Transverse colon (tissue), 4 donors: Measurements from ENCODE around the gene FAM110D. TPM values are rescaled to one million over a fixed set of nuclear protein-coding genes. Genes with fewer than 3 reads are reported as not detected.

ENCODE experiments used
- DNase-seq: peaks from one replicate; pipeline ENCODE4 v3.0.0-alpha.2; 2019
- H3K27ac ChIP-seq, 4 donors: fragments of 200-600 bp; sonication (generic); 2 replicates each; pipeline ENCODE4 v1.5.1; 2016 to 2018; ENCODE audit warnings: inconsistent platforms in 4 of 4
- H3K27me3 ChIP-seq: fragments of 200-600 bp; sonication (generic); 2 replicates; pipeline ENCODE4 v1.5.1; 2017; ENCODE audit warnings: inconsistent platforms
- H3K36me3 ChIP-seq, 4 donors: fragments of 200-600 bp; sonication (generic); 2 replicates each; pipeline ENCODE4 v1.5.1; 2017 to 2019; ENCODE audit warnings: inconsistent platforms in 4 of 4
- H3K4me1 ChIP-seq, 4 donors: fragments of 200-600 bp; sonication (generic); 2 replicates each; pipeline ENCODE4 v1.5.1; 2017 to 2020; ENCODE audit warnings: inconsistent platforms in 4 of 4
- H3K4me3 ChIP-seq, 4 donors: fragments of 200-600 bp; sonication (generic); 1 replicate in 1 of 4; 2 replicates in 3 of 4; pipeline versions ENCODE4 v1.5.1 to v1.6.1; 2017 to 2019; ENCODE audit warnings: inconsistent platforms in 4 of 4
- H3K9me3 ChIP-seq, 2 donors: fragments of 200-600 bp; sonication (generic); 2 replicates each; pipeline ENCODE4 v1.5.1; 2017 to 2019; ENCODE audit warnings: inconsistent platforms in 2 of 2
- CTCF ChIP-seq, 5 experiments: fragments of 200-600 bp in 3 of 5; fragments of 450-650 bp in 2 of 5; sonication (generic) in 3 of 5; IDR thresholded peaks; 1 replicate in 2 of 5; 2 replicates in 3 of 5; pipeline ENCODE4 v1.5.1; 2016 to 2017; ENCODE audit warnings: antibody characterized with exemption in 5 of 5, inconsistent platforms in 3 of 5, mild to moderate bottlenecking in 2 of 5, moderate library complexity in 1 of 5
- EP300 ChIP-seq: sonication (generic); formaldehyde crosslinking; IDR thresholded peaks from one replicate; pipeline ENCODE4 v1.6.1; 2017; ENCODE audit warnings: antibody characterized with exemption, low read depth
- POLR2A ChIP-seq: fragments of 450-650 bp; IDR thresholded peaks from one replicate; pipeline ENCODE4 v1.6.1; 2016; ENCODE audit warnings: antibody characterized with exemption, mild to moderate bottlenecking, moderate library complexity
- POLR2AphosphoS5 ChIP-seq, 3 donors: sonication (generic); formaldehyde crosslinking; IDR thresholded peaks; one replicate each; pipeline ENCODE4 v1.6.1; 2016; ENCODE audit warnings: antibody characterized with exemption in 3 of 3
- WGBS, 2 donors: methylation state at CpG; one replicate each; pipeline ENCODE4 v1.1.5; 2018; ENCODE audit warnings: low coverage in 1 of 2; 5-methylcytosine and 5-hydroxymethylcytosine counted together
- in situ Hi-C, 4 donors: fragments of 200-750 bp; cut with MboI; loops; one replicate each; pipeline versions ENCODE4 v1.15.0 to v1.15.1; 2017; ENCODE audit warnings: low sequenced_read_pairs in 3 of 4, low pct_ligation_motif_present in 1 of 4, low pct_unique_long_range_greater_than_20kb in 1 of 4
- intact Hi-C: fragments of 100-400 bp; cut with DNase I; formaldehyde crosslinking; loops from one replicate; pipeline ENCODE4 v1.15.1; 2023; ENCODE audit warnings: low total_unique reads
- total RNA-seq, 4 donors: library from RNA; depleted of rRNA; stranded (reverse); fragments of >200 nt; gene quantifications; one replicate each; pipeline ENCODE4 v1.1.0, GENCODE V29; 2016

The FAM110D gene
- total RNA-seq, 4 donors from 2014 or later, result 0.82 to 9.4 (median 2.9) TPM

GRCh38 chr1:26156285-26157038, 2.4 kb upstream of the FAM110D start:
- in situ Hi-C loops (loop anchor here in 2 of 4 donors (25.0 kb wide), 1 partner anchor 119 kb away; the partner anchor contains the start of gene SLC30A2 (in 2 of the 2)), intact Hi-C loops (no loop called here)
- Histone ChIP-seq H3K4me3 (no peak overlapping the region), H3K27ac (peak overlapping the region in 1 of 4 donors; percentile 25), H3K36me3 (no peaks in the 10 kb centered on the region), H3K9me3 (no peaks in the 10 kb centered on the region), H3K4me1 (peaks cover 5 to 6% (median 6%) of the 10 kb centered on the region in 4 donors), H3K27me3 (peaks cover 41% of the 10 kb centered on the region)
- no peak for DNase-seq
- TF ChIP-seq EP300 (no peak), POLR2A (no peak), CTCF (IDR thresholded peaks at IDR 0.05) (no peak), POLR2AphosphoS5 (IDR thresholded peaks at IDR 0.05) (no peak)
- WGBS, 2 donors, result 40 to 60% methylated on average over 1 to 9 of the region's 12 CpGs

- TF ChIP-seq EP300, result no peak
- TF ChIP-seq POLR2AphosphoS5 (IDR thresholded peaks at IDR 0.05), result no peak
- no peak for TF ChIP-seq POLR2A
- TF ChIP-seq CTCF (IDR thresholded peaks at IDR 0.05), result no peak
- in situ Hi-C loops (loop anchor here in 2 of 4 donors (25.0 kb wide), 1 partner anchor 121 kb away; the partner anchor contains the start of gene SLC30A2 (in 2 of the 2)), intact Hi-C loops (no loop called here)
- no peak for DNase-seq
- no peak overlapping the region for H3K27ac ChIP-seq
- no peaks in the 10 kb centered on the region for H3K9me3 ChIP-seq
- no peak overlapping the region for H3K4me3 ChIP-seq
- peaks cover 55% of the 10 kb centered on the region for H3K27me3 ChIP-seq
- H3K36me3 ChIP-seq, result no peaks in the 10 kb centered on the region
- peaks cover 7 to 14% (median 13%) of the 10 kb centered on the region in 4 donors for H3K4me1 ChIP-seq
- WGBS, 2 donors, result 77% methylated on average over 5 of the region's 5 CpGs; no CpG with 5 or more reads in 1 of the 2 donors
Measured at GRCh38 chr1:26158271-26158907, 490 bp upstream of the FAM110D start.

- H3K27ac ChIP-seq, result peak overlapping the region in 2 of 4 donors; percentile 19 to 28
- H3K36me3 ChIP-seq, result no peaks in the 10 kb centered on the region
- no peak for TF ChIP-seq POLR2AphosphoS5 (IDR thresholded peaks at IDR 0.05)
- no peak for TF ChIP-seq CTCF (IDR thresholded peaks at IDR 0.05)
- TF ChIP-seq EP300, result no peak
- no peak for TF ChIP-seq POLR2A
- peaks cover 58% of the 10 kb centered on the region for H3K27me3 ChIP-seq
- no peaks in the 10 kb centered on the region for H3K9me3 ChIP-seq
- in situ Hi-C loops, result loop anchor here in 2 of 4 donors (25.0 kb wide), 1 partner anchor 122 kb away; the partner anchor contains the start of gene SLC30A2 (in 2 of the 2)
- 65 to 69% methylated on average over 4 of the region's 4 CpGs for WGBS, 2 donors
- H3K4me3 ChIP-seq, result no peak overlapping the region
- no peak for DNase-seq
- peaks cover 10 to 23% (median 19%) of the 10 kb centered on the region in 4 donors for H3K4me1 ChIP-seq
- intact Hi-C loops, result no loop called here
Measured at GRCh38 chr1:26159743-26160039, 812 bp downstream of the FAM110D start.
